ENCODE results near the gene TPK1.

GRCh38 chr7:144534196-144534595 lies 301.7 kb downstream of the TPK1 start:
- no peak for TF ChIP-seq CTCF (IDR thresholded peaks at IDR 0.05; ENCODE audit: control extremely low read depth in 1 of 3, insufficient read depth in 1 of 3, low read depth in 1 of 3, low read length in 3 of 3)
- no peak for TF ChIP-seq BACH1 (IDR thresholded peaks at IDR 0.05; ENCODE audit: low read length)
- TF ChIP-seq POLR2A (IDR thresholded peaks at IDR 0.05; ENCODE audit: control extremely low read depth in 1 of 2, low read depth in 2 of 2, low read length in 2 of 2), result no peak
- TF ChIP-seq GABPA (IDR thresholded peaks at IDR 0.05; ENCODE audit: borderline replicate concordance, insufficient read depth, low read length), result no peak
- no peak for TF ChIP-seq TAF1 (IDR thresholded peaks at IDR 0.05; ENCODE audit: low read depth, low read length)
- TF ChIP-seq CBX5 (IDR thresholded peaks at IDR 0.05; ENCODE audit: low read depth, low read length), result no peak
- TF ChIP-seq SIN3A (conservative IDR thresholded peaks at IDR 0.05 in 1 of 2, IDR thresholded peaks at IDR 0.05 in 1 of 2; ENCODE audit: low read depth in 1 of 2, low read length in 2 of 2), result no peak
- TF ChIP-seq RAD21 (IDR thresholded peaks at IDR 0.05 in 1 of 2, conservative IDR thresholded peaks at IDR 0.05 in 1 of 2; ENCODE audit: low read depth in 2 of 2, low read length in 2 of 2), result no peak
- TF ChIP-seq SIRT6 (IDR thresholded peaks at IDR 0.05; ENCODE audit: low read length), result no peak
- no peak for TF ChIP-seq SUZ12 (IDR thresholded peaks at IDR 0.05; ENCODE audit: low read length)
- TF ChIP-seq EP300 (IDR thresholded peaks at IDR 0.05; ENCODE audit: borderline replicate concordance in 1 of 2, low read depth in 2 of 2, low read length in 2 of 2), result no peak

Data from H1 (cell line).